GM21723 (cell line): Measurements from ENCODE around the gene UFD1.

Experiments used
- ATAC-seq: cut with Tn5 transposase; IDR thresholded peaks from one replicate; pipeline ENCODE4 v1.9.1; 2021; ENCODE audit warnings: mild to moderate bottlenecking, moderate library complexity; ENCODE audit not compliant: unreplicated experiment

The UFD1 gene, protein sequence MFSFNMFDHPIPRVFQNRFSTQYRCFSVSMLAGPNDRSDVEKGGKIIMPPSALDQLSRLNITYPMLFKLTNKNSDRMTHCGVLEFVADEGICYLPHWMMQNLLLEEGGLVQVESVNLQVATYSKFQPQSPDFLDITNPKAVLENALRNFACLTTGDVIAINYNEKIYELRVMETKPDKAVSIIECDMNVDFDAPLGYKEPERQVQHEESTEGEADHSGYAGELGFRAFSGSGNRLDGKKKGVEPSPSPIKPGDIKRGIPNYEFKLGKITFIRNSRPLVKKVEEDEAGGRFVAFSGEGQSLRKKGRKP

DNA sequence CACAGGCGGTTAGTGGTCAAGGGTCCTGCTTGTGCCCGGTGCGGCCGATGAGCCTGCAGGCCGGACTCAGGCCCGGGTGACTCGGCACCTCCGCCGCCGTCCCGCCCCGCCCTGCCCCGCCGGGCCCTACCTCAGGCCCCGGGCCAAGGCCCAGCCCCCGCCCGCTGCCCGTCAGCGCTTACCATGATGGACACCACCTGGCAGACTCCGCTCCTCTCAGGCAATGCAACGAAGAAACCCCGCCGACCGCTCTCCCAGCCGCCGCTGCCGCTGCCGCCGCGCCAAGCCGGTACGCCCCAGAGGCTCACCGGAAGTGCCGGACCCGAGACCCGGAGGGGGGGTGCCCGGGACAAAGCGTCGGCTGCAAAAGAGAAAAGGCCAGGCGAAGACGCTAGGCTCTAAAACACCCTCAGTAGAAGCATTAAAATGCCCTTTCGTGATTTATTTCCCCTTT lies at the start of gene UFD1:
TSS of gene UFD1 (minus strand) at position 293 of the 454 bp plus-strand sequence. CDS start at position 185, 108 bp downstream.
- peak; percentile 52 for ATAC-seq

DNA sequence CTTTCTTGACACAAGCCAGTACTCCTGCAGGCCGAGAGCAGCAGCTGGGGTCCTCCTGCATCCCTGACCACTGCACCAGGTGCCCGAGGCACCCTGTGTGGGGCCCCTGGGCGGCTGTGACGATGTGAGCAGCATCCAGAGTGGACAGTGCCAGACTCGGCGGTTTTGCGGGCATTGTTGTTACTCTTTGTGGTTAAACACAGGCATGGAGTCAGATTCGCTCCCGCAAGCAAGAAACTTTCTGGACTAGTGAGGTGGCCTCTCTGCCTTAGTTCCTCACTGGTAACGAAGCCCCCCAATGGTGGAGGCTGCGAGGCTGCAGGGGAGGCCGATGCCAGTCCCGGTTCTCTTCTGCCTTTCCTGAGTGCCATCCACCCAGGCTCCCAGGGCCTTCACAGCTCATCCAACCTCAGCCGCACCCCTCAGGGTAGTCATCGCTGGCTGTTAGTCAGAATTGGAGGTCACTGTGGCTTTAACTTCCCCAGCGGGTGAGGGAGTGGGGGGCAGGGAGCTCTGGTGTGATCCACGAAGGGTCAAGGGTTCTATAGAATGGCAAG lies 48.9 kb upstream of the UFD1 start:
- ATAC-seq = no peak

DNA sequence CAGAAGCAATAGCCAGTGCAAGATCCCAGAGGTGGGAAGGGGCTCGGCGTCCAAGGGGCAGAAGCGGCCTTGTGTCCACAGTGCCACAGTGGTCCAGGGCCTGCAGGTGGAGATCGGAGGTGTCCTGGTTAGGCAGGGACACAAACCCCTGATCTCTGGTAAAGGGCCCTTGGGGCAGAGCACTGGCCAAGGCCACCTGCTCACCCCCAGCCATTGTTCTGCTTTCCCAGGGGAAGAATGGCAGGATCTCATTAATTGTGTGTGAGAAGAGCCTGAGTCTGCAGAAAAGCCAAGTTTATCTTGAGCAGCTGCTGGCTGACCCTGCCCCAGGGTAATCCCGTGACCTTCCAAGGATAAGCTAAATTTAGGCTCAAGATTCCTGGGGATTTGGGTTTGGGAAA lies 48.3 kb upstream of the UFD1 start:
- no peak for ATAC-seq

DNA sequence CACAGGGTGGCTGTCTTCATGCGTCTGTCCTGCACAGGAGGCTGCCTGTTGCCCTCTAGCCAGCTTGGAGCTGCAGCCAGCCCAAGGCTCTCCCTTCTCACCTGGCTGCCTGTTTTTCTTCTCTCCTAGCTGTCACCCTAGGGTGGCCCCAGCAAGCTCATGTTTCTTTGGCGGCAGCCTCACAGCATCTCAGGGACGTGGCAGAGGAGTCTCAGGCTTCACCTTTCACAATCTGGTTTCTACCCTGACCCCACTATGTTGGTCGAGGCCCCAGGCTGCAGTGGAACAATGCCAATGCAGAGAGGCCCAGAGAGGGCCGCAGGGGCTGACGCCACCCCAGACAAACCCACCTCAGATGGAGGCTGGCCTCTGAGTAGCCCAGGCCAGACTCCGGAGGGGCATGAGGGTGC lies 47.7 kb upstream of the UFD1 start:
- no peak for ATAC-seq

DNA sequence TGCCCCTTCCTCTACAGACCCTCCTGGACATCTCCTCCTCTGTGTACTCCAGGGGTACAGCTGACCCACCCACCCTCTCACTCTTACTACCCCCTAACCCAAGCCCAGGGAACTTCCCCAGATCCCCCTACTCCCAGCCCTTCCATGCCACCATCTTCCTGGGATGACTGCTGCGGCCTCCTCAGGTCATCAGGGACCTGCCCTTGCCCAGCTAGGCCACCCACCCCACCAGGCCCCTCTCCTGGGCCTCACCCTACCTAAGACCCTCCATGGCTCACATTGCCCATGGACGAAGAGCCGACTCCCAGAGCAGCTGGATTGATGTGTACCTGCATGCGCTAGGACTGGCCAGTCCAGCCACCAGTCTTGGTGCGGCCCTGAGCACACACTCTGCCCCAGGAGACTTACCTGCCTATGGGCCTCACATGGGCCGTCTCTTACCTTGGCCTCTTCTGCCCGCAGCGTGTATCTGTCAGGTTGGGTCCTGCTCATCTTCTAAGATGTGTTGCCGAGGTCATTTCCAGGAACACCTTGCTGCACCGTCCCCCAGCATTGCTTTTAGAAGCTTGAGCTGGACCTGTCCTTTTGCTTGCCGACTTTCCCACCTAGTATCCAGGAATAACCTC lies 47.2 kb upstream of the UFD1 start:
- ATAC-seq = no peak

DNA sequence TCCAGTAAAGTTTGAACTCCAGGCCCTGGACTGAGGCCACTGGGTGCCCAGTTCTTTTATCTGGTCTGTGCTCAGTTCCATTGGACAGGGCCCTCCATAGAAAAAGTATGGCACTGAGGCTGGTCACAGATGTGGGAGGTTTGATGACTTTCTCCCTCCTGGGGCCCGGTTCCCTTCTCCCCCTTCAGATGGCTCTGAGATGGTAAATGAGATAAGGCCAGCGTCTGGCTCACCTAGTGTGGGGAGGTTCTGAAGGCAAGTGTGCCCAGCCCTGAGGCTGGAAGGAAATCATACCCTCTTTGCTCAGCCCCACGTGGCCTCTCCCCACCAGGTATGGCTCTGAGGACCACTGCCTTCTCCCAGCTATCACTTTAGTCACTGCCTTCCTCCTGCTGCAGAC lies 46.7 kb upstream of the UFD1 start:
- ATAC-seq = no peak

DNA sequence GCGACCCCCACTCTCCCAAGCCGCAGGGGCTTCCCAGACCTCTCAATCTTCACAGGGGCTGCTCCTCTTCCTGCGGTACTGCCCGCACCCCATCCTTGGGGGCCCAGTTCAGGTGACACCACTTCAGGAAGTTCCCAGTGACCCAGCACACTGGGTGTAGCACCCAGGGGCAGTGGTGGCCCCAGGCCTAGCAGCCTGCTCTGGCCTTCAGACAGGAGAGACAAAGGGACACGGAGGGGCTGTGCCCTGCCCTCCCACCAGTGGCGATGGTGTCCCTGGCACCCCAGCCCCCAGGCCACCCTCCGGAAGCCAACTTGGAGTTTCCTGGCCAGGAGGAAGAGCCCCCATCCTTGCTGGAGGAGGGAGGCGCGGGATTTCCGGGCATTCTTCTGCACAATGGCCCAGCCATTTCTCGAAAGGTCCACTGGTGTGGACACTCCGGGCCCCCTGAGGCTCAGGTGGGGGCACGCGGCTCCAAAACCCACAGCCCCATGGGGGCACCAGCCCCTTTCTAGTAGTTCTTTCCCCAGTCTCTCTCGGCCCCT lies 46.2 kb upstream of the UFD1 start:
- ATAC-seq = no peak

DNA sequence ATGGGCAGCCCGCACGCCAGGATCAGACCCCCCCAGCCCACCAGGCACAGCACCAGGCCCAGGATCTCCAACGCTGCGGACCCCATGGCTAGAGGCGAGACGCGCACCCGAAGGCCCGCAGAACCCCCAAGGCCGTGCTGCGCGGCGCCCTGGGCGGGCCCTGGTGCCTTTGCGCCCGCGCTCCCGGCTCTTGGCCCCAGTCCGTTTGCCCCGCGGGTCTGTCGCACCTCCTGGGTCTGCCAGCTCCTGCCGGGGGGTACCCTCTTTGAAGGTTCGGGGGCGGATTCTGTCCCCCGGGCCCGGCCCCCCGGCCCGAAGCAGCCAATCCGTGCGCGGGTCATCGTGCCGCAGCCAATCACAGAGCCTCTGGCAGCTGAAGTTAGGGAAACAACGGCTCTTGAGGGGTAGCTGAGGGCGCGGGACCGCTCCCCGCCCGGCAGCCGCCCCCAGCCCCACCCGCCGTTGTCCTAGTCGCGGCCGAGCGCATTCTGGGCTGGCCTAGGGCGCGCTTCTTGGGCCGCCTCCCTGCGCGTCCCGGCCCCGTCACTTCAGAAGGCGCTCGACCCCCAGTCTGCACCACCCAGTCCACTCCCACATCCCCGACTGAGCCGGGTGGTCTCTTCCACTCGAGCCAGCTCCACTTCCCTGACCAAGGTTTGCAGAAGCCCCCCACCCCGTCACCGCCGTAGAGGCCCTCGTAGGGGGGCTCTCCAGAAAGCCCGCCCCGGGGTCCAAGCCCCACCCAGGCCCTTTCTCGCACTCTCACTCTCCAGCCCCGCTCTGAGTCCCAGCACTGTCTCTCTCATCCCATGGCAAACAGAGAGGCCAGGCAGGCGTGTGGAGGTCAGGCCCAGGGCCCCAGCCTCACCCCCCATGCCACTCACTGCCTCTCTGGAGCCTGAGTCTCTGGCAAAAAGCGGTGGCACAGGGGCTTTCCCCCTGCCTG lies 45.5 kb upstream of the UFD1 start, which contains the start of gene CLDN5:
TSS of gene CLDN5 (minus strand) at position 241 of the 946 bp plus-strand sequence. CDS start at position 86, 155 bp downstream.
- no peak for ATAC-seq

DNA sequence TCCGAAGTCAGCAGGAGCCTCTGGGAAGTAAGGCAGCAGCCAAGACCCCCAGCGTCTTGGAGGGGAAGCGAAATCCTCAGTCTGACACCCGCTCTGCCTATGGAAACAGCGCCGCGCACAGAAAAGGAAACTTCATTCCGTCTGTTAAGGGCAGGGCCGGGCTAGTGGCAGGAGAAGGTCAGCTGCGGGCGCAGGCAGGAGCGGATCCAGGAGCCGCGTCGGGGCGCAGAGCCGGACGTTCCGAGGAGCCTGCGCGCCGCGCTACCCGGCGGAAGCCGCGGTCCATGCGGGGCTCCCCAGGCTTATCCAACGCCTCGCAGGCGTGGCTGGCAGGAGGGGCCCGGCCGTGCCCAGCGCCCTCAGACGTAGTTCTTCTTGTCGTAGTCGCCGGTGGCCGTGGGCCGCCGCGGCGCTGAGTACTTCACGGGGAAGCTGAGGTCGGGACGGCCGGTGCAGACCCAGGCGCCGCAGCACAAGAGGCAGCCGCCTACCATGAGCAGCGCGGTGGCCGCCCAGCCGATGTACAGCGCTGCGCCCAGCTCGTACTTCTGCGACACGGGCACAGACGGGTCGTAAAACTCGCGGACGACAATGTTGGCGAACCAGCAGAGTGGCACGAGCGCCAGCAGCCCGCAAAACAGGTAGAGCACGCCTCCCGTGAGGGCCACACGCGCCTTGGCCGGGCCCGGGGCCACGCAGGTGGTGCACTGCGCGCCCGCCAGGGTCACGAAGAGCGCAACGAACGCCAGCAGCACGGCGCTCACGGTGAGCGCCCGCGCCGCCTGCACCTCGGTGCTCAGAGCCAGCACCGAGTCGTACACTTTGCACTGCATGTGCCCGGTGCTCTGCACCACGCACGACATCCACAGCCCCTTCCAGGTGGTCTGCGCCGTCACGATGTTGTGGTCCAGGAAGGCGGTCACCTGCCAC lies 44.5 kb upstream of the UFD1 start:
- ATAC-seq = no peak

DNA sequence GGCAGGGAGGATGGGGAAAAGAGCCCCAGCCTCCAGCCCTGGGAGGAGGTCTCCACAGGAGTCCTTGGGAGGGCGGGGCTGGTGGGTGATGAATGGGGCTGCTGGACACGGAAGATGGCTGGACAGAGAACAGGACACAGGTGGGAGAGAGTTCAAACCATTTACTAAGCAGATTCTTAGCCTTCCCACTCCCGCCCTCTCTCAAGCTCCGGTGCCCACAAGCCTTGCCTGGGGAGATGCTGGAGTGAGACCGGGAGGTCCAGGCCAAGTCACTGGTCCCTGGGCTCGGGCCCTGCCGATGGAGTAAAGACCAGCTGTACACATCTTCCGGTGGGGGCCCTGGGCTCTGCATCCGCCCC lies 43.9 kb upstream of the UFD1 start:
- ATAC-seq = no peak

DNA sequence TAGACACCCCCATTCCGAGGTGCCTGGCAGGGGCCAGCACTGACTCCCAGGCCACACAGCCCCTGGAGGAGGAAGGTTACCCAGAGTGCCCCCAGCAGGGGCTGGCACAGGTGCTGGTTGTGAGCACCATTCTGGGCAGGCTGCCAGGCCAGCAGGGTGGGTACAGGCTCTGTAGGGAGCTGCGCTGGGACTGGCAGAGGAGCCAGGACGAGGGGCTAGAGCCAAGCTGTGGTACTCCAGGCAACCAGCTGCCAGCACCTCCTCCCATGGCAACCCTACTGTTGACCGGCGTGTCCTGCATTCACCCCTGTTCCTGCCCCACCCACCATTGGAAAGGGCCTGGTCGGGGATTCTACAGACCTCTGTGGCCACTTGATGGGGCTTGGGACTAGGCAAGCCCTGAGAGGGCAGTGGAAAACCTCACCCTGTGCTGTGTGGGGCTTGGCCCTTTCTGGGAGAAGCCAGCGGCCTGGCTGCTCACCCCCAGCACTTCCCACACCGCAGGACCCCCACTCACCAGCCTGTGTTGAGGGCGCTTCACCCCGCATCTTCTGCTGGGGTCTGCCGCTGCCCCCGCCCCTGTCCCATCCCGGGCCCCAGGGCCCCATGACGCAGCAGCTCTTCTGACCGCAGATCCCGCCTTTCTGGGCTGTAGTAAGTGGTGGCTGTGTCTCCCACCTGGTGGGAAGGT lies 43.3 kb upstream of the UFD1 start:
- no peak for ATAC-seq

DNA sequence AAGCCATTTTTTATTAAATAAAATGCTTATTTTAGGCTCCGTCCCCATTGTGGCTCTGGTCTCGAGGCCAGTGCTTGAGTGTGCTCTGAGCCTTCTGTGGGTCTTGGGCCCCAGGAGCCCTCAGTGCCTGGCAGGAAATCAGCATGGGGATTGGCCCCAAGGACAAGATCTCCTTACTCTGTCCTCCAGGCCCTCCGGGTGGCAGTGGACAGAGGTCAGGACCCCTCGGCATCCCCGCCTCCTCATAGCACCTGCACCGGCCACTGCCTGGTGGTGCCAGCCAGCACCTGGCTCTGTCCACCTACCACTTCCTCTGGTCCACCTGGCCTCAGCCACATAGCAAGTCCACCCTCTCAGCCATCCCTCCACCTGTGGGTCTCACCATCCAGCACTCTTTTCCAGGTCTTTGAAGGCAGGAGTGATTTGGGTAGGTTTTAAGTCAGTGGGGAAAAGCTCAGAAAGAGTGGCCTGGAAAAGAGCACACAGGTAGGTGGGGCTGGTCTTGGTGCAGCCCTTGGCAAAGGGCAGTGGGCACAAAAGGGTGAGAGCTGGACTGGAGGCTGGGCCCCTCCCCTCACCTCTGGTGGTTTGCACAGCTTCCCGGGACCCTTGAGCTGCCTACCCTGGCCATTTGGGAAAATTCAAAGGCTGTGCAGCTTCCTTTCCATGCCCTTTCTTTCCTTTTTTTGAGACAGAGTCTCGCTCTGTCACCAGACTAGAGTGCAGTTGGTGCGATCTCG lies 41.7 kb upstream of the UFD1 start:
- ATAC-seq = no peak

DNA sequence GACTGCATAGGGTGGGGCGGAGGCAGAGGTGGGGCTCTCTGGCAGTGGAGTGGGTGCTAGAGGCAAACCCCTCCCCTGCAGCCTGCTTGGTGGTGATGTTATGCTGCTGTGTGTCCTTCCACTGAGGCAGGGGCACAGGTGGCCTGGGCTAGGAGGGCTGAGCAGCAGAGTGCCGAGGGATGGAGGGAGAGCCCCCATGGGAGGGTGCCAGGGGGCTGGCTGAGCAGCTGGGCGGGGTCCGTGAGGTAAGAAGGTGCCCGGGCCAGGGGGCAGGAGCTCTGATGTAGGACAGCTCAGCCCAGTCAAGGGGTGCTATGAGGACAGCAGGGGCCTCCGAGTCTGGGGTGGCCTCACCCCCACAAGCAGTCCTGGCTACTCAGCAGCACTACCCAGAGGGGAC lies 41.0 kb upstream of the UFD1 start:
- ATAC-seq = no peak

DNA sequence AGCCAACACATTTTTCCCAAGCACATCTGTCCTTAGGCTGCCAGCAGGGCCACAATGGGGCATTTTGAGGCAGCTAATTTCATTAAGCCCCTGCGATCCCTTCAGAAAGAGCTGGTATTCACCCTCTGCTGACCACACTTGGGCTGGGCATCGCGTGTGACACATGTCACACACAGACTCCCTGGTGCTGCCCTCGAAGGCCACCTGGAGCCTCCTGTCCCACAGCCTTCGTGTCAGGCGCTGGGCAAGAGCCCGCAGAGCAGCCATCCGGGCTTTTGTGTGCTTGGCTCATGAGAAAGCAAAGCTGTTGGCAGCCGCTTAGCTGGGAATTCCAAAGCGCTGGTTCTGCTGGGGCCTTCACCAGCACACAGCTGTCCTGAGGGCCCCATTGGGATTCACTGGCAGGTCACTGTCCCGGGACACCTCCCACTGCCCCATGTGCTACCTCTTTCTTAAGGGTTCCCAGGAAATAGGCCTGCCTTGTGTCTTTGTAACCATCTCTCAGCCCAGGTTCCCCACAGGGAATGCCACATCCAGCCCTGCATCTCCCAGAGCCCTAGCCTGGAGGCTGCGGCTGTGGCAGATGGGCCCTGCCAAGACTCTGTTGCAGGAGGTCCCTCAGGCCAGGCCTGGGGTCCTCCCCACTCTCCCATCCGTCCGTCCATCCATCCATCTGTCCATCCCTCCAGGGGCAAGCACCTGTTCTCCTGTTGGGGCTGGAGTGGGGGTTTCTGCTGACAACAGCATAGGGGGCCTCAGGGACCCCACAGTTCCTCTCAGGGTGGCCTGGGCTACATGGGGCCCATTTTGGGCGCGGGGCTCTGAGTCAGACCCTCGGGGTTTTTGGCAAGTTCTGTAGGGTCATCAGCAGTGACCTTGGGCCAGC lies 40.3 kb upstream of the UFD1 start:
- ATAC-seq = no peak

DNA sequence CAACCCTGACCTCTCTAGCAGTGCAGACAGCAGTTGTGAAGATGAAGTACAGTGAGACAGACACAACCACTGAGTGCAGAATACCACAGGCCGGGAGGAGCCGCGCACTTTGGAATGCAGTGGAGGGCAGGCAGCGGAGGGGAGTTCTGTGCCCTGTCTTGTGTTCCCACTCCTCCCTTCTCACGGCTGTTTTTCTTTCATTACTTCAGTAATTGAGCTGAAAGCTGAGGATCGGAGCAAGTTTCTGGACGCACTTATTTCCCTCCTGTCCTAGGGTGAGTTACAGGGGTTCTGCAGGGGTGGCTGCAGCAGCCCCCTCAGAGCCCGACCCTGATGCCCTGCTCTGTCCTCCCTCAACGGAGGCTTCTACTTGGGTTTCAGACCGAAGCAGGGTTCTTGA lies 39.6 kb upstream of the UFD1 start:
- ATAC-seq = no peak

DNA sequence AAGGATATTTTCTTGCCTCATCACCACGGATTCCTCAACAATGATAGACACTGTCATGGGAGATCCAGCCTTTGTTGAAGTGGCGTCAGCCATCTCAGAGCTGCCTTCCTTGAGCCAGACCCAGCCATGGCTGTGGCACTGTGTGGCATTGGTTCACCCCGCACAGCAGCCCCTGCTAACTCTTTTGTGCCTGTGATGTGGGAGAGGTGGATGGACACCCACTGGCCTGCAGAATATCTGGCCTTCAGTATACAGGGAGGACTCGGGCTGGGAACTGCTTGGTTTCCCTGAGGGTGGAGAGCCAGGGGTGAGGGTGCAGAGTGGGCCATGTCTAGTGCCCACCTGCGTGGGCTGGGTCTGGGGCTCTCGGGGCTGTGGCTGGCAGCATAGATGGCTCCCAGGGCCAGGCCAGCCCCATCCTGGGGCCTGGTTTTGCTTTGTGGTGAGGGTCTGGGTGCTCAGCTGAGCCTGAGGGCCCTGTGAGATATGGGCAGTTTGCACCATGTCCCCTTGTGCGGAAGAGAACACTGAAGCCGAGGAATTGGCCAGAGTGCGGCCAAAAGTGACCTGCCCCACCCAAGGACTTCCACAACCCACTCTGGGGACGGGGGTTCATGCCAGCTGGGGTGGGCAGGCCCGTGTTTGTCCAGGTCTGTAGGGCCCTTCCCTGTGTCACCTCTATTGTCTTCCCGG lies 39.1 kb upstream of the UFD1 start:
- ATAC-seq = no peak

DNA sequence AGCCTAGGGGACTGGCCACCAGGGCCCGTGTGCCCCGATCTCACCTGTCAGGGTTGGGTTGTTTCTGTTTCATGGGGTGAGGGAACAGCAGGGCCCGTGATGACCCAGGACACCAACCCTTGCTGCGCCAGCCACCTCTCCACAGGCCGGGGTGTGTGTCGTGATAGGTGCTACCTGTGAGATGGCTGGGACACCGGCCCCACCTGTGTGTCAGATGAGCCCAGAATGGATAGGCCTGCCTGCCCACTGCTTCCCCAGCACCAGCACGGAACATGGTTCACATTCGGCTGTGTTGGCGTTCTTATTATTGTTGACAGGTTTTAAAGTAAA lies 38.1 kb upstream of the UFD1 start:
- ATAC-seq = no peak
